ENCODE results near the gene FNDC1. TPM values are rescaled to one million over a fixed set of nuclear protein-coding genes. Genes with fewer than 3 reads are reported as not detected.

The FNDC1 gene
- total RNA-seq, 4 donors from 2014 or later: 2.3 to 6.6 (median 4.6) TPM

GRCh38 chr6:159184559-159184958 is 15.4 kb downstream of the FNDC1 start:
- TF ChIP-seq, protein P1, sequence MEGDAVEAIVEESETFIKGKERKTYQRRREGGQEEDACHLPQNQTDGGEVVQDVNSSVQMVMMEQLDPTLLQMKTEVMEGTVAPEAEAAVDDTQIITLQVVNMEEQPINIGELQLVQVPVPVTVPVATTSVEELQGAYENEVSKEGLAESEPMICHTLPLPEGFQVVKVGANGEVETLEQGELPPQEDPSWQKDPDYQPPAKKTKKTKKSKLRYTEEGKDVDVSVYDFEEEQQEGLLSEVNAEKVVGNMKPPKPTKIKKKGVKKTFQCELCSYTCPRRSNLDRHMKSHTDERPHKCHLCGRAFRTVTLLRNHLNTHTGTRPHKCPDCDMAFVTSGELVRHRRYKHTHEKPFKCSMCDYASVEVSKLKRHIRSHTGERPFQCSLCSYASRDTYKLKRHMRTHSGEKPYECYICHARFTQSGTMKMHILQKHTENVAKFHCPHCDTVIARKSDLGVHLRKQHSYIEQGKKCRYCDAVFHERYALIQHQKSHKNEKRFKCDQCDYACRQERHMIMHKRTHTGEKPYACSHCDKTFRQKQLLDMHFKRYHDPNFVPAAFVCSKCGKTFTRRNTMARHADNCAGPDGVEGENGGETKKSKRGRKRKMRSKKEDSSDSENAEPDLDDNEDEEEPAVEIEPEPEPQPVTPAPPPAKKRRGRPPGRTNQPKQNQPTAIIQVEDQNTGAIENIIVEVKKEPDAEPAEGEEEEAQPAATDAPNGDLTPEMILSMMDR (IDR thresholded peaks at IDR 0.05; ENCODE audit: low read depth): no peak

- TF ChIP-seq, protein P1 (IDR thresholded peaks at IDR 0.05; ENCODE audit: low read depth): no peak
Measured at GRCh38 chr6:159190460-159190859, 21.3 kb downstream of the FNDC1 start.

DNA sequence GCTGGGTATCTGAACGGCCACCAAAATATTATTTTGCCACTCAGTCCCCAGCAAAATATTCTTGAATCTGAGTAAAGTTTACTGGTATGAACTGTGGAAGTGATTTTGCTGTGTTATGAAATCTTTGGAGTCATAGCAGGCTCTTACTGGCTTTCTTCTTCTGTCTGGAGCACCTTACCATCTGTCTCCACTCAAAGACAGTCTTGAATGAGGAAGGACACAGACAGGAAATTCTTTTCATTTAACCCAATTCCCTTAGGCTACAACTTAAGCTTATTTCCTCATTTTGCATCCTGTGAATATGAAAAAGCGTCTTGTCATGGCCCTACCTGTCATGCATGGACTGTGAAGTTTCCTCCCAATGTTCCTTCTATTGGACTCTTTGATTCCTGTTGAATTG is 24.7 kb downstream of the FNDC1 start:
- TF ChIP-seq, protein P1 (IDR thresholded peaks at IDR 0.05; ENCODE audit: low read depth): no peak

GRCh38 chr6:159194421-159194820 is 25.2 kb downstream of the FNDC1 start:
- TF ChIP-seq, protein P1 (IDR thresholded peaks at IDR 0.05; ENCODE audit: low read depth): no peak

GRCh38 chr6:159196430-159196975 is 27.3 kb downstream of the FNDC1 start:
- TF ChIP-seq, protein P1 (IDR thresholded peaks at IDR 0.05; ENCODE audit: low read depth): no peak

DNA sequence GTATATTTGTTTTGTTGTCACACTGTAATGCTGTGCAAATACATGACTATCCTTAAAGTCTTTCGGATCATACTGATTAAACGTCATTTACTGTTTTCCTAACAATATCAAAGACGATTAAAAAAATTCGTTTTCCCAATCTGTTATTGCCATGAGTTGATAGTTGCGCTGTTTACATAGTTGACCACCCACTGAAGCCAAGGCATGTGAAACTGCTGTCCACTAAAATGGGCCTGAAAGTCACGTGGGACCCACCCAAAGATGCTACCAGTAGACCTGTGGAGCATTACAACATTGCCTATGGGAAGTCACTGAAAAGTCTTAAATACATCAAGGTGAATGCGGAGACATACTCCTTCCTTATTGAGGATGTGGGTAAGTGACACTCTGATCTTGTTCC is 28.1 kb downstream of the FNDC1 start:
- TF ChIP-seq, protein P1 (IDR thresholded peaks at IDR 0.05; ENCODE audit: low read depth): no peak

DNA sequence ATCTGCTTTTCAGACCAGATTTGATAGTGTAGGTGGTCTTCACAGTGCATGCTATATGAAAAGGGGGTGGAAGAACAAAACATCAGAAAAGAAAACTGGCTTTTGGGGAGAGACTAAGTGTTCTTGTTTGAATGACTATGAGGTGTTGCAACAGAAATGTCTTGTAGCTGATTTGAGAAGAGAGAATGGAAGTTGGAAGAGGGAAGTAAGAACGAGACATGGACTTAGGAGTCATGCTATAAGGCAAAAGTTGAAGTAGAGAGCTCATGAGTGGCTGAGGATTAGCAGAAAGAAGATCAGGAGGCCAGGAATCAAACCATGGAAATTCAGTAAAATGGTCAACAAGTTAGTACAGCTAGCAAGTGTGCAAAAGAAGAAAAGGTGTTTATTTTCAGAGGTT is 32.1 kb downstream of the FNDC1 start:
- TF ChIP-seq, protein P1 (IDR thresholded peaks at IDR 0.05; ENCODE audit: low read depth): no peak

Measured in subcutaneous adipose tissue (tissue), 4 donors.